NB4 (cell line): ENCODE data around the gene DNAH2.

Experiments
- CTCF ChIP-seq: IDR thresholded peaks from one replicate; pipeline ENCODE4 v1.5.1; 2012; ENCODE audit warnings: low read depth, low read length
- MAX ChIP-seq: IDR thresholded peaks from 2 replicates; pipeline ENCODE4 v1.6.1; 2011; ENCODE audit warnings: low read depth, low read length
- MYC ChIP-seq: IDR thresholded peaks from 2 replicates; pipeline ENCODE4 v1.6.1; 2011; ENCODE audit warnings: low read depth, low read length
- POLR2A ChIP-seq: IDR thresholded peaks from 2 replicates; pipeline ENCODE4 v1.6.1; 2011; ENCODE audit warnings: mild to moderate bottlenecking; ENCODE audit not compliant: insufficient read length; ENCODE audit errors: extremely low read depth

- no peak for TF ChIP-seq POLR2A
- TF ChIP-seq CTCF: no peak
- TF ChIP-seq MYC: no peak
- no peak for TF ChIP-seq MAX
Observed at GRCh38 chr17:7854078-7854777, 136.7 kb downstream of the DNAH2 start.
